LHCN-M2 (cell line): ENCODE measurements around the gene FHL1. TPM values are rescaled to one million over a fixed set of nuclear protein-coding genes. Genes with fewer than 3 reads are reported as not detected.

Experiments
- DNase-seq: peaks from one replicate; pipeline ENCODE4 v3.0.0-alpha.2; 2012; ENCODE audit warnings: low read depth
- total RNA-seq: library from RNA; depleted of rRNA; stranded (reverse); fragments of >200 nt; gene quantifications from 2 replicates; pipeline ENCODE4 v1.2.3, GENCODE V29; 2014; rRNA removed

Gene FHL1
- total RNA-seq, 1 experiment from 2014 or later = 44.8 TPM

- DNase-seq = peak; percentile 41
Observed at GRCh38 chrX:136251041-136251991, 104.0 kb downstream of the FHL1 start, which contains the start of gene MAP7D3. Gene MAP7D3 (minus strand): TSS chrX:136251400. CDS start chrX:136251358, 42 bp downstream.

- no peak for DNase-seq
Observed at GRCh38 chrX:136255541-136255940, 108.2 kb downstream of the FHL1 start.

DNA sequence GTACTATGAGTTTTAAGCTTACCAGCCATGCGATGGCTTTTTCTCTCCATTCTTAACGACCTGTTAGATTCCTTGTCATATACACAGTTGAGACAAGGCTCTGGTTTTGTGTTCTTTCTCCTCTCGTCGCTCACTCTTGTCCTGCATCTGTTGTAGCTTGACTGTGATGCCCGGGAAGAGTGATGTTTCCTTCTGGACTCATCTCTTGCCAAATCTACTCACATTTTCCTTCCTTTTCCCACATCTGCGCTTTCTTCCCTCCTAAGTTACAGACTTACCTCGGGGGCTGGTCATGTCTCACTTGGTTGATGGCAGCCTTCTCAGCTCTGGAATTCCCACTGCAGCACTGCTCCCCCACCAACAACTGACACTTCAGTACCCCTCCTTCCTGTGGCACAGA is 108.7 kb downstream of the FHL1 start:
- no peak for DNase-seq

- DNase-seq = no peak
Observed at GRCh38 chrX:136258951-136259350, 111.6 kb downstream of the FHL1 start.

DNA sequence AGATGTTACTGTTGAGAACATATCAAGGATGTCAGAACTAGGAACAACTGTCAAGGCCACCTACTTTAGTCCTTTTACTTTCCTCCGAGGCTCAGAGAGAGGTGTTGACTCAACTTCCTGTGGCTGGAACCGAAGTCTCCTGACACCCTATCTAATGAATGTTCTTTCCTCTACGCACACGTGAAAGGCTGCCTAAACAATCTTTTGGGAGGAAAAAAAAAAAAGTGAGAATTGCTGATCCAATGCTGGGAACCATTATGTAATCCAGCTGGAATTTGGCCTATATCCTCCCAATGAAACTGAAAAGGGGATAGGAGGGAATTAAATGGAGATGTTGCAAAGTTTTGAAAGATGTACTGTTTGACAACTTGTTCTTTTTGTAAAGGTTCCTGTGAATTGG is 112.2 kb downstream of the FHL1 start:
- DNase-seq = peak; percentile 47

- DNase-seq = peak; percentile 33
Observed at GRCh38 chrX:136260776-136261175, 113.4 kb downstream of the FHL1 start.

Other genes with a start within 250 kb of the FHL1 start
- 20.7 and 23.8 TPM in 2 replicates for gene MMGT1, start 173.5 kb upstream of the FHL1 start, total RNA-seq
- 18.7 and 23.6 TPM in 2 replicates for gene SLC9A6, start 162.1 kb upstream of the FHL1 start, total RNA-seq
- gene MAP7D3, start 103.9 kb downstream of the FHL1 start, total RNA-seq = 15.3 and 15.5 TPM in 2 replicates
- gene ADGRG4, start 153.4 kb downstream of the FHL1 start, total RNA-seq = not detected in 2 replicates